Skeletal muscle cell (primary cell): ENCODE results near the gene OPRPN.

Experiments
- DNase-seq: peaks from one replicate; pipeline ENCODE4 v3.0.0-alpha.2; 2010; ENCODE audit warnings: low read depth
- H3K4me3 ChIP-seq: 2 replicates; pipeline ENCODE4 v1.5.1; 2011; ENCODE audit warnings: low read depth, mild to moderate bottlenecking, control low read depth, low read length, moderate library complexity

OPRPN gene

GRCh38 chr4:70397580-70397979 is at the start of gene OPRPN:
TSS of gene OPRPN (plus strand) at chr4:70397940. CDS start at chr4:70399286, 1,346 bp downstream.
- H3K4me3 ChIP-seq = no peak within 1 kb of the TSS
- no peak for DNase-seq

GRCh38 chr4:70356185-70356584 is 41.6 kb upstream of the OPRPN start:
- DNase-seq = no peak
- no peak overlapping the region for H3K4me3 ChIP-seq

GRCh38 chr4:70359115-70359661 is 38.6 kb upstream of the OPRPN start:
- no peak overlapping the region for H3K4me3 ChIP-seq
- no peak for DNase-seq

GRCh38 chr4:70360460-70360859 is 37.3 kb upstream of the OPRPN start, which contains the start of gene SMR3A:
TSS of gene SMR3A (plus strand) at chr4:70360760. CDS start at chr4:70362116, 1,356 bp downstream.
- no peak within 1 kb of the TSS for H3K4me3 ChIP-seq

DNA sequence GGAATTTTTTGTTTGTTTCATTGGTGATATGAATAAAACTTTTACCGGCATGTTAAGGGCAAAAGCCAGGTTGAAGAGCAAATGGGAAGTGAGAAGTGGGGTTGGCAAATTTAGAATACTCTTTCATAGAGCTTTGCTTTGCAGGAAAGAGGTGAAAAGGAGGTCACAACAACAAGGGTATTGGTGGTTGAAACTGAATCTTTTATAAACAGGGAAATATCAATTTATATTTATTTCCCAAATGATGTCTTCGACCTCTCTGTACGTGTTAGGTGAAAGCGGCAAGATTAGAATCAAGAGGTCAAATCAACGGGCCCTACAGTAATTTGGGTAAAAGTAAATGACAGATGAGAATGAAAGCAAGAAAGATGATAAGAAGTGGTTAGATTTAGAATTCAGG is 33.7 kb upstream of the OPRPN start:
- H3K4me3 ChIP-seq = no peak overlapping the region

More at GRCh38 chr4:70360460-70360859, 37.3 kb upstream of the OPRPN start, which contains the start of gene SMR3A:
- DNase-seq = no peak

GRCh38 chr4:70365479-70365878 is 32.3 kb upstream of the OPRPN start:
- DNase-seq = no peak
- no peak overlapping the region for H3K4me3 ChIP-seq

More for the DNA sequence above, 33.7 kb upstream of the OPRPN start:
- no peak for DNase-seq

GRCh38 chr4:70367813-70368212 is 29.9 kb upstream of the OPRPN start:
- no peak for DNase-seq
- no peak overlapping the region for H3K4me3 ChIP-seq

DNA sequence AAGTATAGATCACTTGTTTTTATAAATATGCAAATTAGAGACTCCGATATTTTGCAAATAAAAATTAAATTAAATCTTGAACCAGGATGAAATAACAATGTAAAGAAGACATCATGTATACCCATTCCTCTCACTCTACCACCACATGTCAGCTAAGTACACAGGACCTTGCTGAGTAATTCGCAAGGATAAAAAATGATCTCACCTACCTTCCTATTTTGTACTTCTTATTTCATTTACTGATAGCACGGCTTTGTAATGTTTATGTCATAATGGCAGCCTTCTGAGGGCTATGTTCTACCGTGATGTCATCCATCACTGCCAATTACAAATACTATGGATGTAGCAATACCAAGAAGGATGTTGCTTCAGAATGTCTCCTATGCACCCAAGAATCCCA is 25.8 kb upstream of the OPRPN start:
- H3K4me3 ChIP-seq = no peak overlapping the region
- DNase-seq = no peak

- no peak overlapping the region for H3K4me3 ChIP-seq
Observed at GRCh38 chr4:70372760-70373159, 25.0 kb upstream of the OPRPN start.

DNA sequence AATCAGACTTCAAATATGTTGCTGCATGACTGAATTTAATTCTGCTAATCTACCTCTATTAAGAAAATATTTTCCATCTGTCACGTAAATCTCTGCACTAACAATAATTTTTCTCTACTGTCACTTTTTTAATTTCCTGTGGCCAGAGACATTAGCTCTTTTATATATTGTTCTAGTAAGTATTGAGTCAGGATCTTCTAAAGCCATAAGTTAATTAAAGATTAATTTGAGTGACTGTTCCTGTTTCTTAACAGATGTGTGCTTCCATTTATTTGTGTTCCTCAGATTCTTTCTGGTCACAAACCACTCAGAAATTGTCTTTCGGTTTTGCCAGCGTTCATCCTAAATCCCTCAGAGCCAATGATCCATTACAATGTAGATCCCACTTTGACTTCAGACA is 17.2 kb upstream of the OPRPN start:
- no peak overlapping the region for H3K4me3 ChIP-seq

More at GRCh38 chr4:70372760-70373159, 25.0 kb upstream of the OPRPN start:
- DNase-seq = no peak

GRCh38 chr4:70382691-70383181 is 15.0 kb upstream of the OPRPN start, which contains the start of gene SMR3B:
TSS of gene SMR3B (plus strand) at chr4:70383131. CDS start at chr4:70384511, 1,380 bp downstream.
- H3K4me3 ChIP-seq = no peak within 1 kb of the TSS
- DNase-seq = no peak

More for the DNA sequence above, 17.2 kb upstream of the OPRPN start:
- no peak for DNase-seq

GRCh38 chr4:70392057-70392776 is 5.5 kb upstream of the OPRPN start:
- no peak for DNase-seq
- no peak overlapping the region for H3K4me3 ChIP-seq

- no peak for DNase-seq
- H3K4me3 ChIP-seq = no peak overlapping the region
Observed at GRCh38 chr4:70399319-70399718, 1.6 kb downstream of the OPRPN start.

DNA sequence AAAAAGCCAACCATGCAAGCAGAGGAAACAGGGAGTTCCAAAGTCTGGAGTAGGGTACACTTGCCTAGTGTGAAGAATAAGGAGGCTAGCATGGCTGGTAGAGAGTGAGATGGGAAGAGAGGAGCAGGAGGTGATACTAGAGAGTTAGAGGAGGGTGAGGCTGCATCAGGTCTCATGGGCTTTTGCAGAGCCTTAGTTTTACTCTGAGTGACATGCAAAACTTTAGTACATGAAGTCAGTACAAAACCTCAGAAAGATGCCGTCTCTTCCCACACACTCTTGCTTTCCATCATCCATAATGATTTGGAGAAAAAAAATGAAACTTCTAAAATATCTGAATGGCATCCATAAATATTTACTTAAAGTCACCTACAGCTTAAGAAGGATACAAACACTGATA is 5.0 kb downstream of the OPRPN start:
- DNase-seq = no peak
- no peak overlapping the region for H3K4me3 ChIP-seq

- H3K4me3 ChIP-seq = no peak overlapping the region
Observed at GRCh38 chr4:70405765-70406164, 8.0 kb downstream of the OPRPN start.

GRCh38 chr4:70425306-70425705 is 27.6 kb downstream of the OPRPN start:
- no peak for DNase-seq
- H3K4me3 ChIP-seq = no peak overlapping the region

More at GRCh38 chr4:70405765-70406164, 8.0 kb downstream of the OPRPN start:
- DNase-seq = no peak

DNA sequence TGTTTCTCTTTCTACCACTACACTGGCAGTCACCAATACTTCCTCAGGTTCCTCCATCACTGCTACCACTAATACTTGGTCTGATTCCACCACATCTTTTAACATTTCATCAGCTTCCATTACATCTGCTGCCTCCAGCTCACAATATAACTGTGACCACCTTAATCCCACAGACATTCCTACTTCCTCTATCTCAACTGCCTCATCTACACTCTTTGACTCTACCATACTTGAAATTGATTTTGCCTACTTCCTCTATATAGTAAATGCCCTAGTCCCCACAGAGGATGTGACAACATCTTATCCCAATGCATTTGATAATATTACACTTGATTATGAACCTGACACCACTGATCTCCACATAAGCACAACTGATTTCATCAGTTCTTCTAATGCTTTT is 29.0 kb downstream of the OPRPN start:
- no peak overlapping the region for H3K4me3 ChIP-seq
- DNase-seq = no peak

GRCh38 chr4:70437197-70437596 is 39.5 kb downstream of the OPRPN start:
- DNase-seq = no peak
- H3K4me3 ChIP-seq = no peak overlapping the region

GRCh38 chr4:70442474-70442873 is 44.7 kb downstream of the OPRPN start:
- DNase-seq = no peak
- no peak overlapping the region for H3K4me3 ChIP-seq

- DNase-seq = no peak
Observed at GRCh38 chr4:70443329-70443728, 45.6 kb downstream of the OPRPN start.

GRCh38 chr4:70449220-70449619 is 51.5 kb downstream of the OPRPN start:
- DNase-seq = no peak
- H3K4me3 ChIP-seq = no peak overlapping the region

More at GRCh38 chr4:70443329-70443728, 45.6 kb downstream of the OPRPN start:
- no peak overlapping the region for H3K4me3 ChIP-seq
